ENCODE measurements around the gene NAT8.
A peak's percentile ranks its signal among the peaks of the same experiment; 100 is the strongest.
"Not testable (repeated sequence)": the region's sequence is repeated elsewhere in the genome, so short reads cannot be mapped to it uniquely, and the experiment has no call there.

The NAT8 gene, protein sequence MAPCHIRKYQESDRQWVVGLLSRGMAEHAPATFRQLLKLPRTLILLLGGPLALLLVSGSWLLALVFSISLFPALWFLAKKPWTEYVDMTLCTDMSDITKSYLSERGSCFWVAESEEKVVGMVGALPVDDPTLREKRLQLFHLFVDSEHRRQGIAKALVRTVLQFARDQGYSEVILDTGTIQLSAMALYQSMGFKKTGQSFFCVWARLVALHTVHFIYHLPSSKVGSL

DNA sequence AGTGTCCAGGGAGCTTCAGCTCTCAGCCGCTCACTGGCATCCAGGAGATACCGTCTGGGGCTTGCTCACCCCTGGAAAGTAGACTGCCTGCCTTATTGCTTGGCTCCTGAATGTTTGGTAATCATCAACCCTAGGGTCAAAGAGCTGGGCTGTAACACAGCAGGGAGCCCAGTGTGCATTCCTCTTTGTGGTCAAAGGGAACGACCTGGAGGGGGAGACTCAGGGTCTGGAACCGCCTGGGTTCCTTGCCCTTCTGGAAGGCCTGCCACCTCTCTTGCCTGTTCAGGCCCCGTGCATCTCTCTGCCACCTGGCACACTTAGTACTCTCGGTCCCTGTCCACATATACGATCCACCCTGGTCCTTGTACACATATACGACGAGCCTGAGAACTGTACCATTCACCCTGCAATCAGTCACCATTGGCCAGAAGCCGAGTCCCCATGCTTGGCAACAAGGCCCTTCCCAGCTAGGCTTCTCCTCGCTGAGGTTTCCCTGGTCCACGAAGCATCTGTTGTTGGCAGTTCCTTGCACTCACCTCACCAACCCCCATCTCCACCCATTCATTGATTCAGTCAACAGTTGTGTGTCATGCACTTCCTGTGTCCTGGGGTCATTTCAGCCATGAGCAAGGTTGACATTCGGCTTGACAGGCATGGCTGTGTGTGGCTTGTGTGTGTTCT, at the start of gene NAT8:
NAT8 (minus strand) TSS at position 85 of the 681 bp plus-strand sequence. CDS start 794 bp downstream, outside the sequence.
- peak; percentile 61 for DNase-seq (ENCODE audit: low spot score)

DNA sequence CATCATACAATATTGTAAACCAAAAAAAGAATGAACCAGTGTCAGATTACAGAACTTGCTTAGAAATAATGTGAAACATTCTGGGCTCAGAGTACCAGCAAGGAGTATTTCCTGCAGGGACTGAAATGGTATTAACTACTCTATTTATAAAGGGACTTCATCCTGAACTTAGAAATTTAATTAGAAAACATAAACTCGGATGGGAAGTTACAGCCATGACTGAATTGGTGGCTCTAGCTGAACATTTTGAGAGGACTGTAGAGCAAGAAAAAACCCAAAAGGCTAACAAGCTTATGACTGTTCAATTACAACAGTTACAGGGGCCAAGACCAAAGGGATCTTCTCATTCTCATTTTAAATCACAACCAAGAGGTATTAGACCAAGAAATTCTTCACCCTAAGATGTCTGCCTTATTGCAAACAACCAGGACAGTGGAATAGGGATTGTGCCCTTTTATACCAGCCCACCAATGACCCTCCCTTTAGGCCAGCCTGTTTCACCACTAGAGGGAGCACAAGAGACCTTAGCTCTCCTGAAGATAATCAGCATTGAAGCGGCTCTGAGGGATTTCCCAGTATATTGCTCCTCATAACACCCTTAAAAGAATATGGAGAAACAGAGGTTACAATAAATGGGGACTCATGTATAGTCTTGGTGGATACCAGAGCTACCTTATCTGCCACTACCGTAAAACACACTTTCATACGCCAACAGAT, 48.3 kb upstream of the NAT8 start:
- DNase-seq (ENCODE audit: low spot score): not testable (repeated sequence)

DNA sequence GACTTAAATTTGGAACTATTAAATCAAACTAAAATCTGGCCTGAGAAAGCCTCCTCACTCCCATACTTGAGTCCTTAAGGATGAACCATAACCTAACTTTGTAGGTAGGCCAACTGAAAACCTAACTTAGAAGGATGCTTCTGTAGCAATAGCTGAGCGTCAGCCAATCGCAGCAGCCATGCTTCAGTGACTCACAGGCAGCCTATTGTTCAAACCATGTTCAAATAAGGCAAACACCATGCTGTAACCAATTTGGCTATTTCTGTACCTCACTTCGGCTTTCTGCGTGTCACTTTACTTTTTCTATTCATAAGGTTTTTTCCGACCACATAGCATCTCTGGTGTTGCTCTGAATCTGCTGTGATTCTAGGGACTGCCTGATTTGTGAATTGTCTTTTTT, 46.3 kb upstream of the NAT8 start:
- DNase-seq (ENCODE audit: low spot score): not testable (repeated sequence)

DNA sequence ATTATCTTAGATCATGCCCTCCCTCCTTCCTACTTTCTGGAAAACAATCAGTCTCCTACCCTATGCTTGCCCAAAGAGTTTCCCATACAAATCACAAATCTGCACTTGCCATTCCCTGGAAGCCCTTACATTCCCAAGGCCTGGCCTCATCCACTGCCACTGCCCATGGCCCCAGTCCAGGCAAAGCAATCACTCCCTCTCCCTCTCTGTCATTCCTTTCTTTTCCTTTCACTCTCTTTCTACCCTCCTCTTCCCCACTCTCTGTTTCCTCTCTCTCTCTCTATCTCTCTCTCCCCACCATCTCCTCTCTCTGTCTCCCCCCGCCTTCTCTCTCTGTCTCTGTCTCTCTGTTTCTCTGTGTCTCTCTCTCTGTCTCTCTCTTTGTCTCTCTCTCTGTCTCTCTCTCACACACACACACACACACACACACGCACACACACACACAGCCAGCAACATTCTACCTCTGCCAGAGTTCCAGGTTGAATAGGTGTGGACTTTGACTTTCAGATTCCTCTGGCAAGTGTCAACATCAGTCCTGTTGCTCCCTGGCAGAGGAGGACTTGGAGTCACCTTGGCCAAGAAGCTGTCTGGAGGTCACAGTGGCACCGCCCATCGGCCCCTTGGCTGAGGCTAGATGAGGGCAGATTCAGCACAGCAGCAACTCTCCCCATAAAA, 43.7 kb upstream of the NAT8 start:
- DNase-seq (ENCODE audit: low spot score): no peak

DNA sequence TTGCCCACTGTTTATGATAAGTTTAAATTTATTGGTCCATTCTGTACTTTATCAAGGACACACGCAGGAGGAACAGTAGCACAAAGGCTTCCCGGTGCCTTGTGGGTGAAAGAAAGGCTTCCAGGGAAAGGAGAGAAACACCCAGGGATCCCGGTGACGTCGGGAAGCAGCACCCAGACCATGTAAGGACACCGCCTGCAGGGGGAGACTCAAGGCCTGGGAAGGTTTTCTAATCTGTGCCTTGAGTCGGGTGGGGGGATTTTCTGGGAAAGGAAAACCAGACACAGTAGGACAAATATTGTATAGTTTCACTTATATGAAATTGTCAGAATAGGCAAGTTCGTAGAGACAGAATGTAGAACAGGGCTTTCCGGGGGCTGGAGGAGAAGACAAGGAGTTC, 42.7 kb upstream of the NAT8 start:
- not testable (repeated sequence) for DNase-seq (ENCODE audit: low spot score)

DNA sequence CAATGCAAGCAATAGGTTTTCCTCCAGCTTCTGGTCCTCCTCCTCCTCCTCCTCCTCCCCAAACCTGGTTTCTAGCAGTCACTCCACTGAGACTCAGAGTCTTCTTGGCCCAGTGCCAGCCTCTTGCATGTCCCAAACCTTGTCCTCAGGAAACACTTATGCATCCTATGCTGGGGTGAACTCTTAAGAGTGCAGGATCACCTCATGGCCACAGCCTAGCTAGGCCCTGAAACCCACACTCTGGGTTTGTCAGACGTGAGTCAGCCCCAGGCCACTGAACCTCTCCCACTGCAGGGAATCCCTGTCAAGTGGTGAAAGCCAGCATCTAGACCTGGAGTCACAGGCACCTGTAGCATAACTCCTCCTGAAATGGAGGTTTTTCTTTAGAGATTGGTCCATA, 42.1 kb upstream of the NAT8 start:
- not testable (repeated sequence) for DNase-seq (ENCODE audit: low spot score)

DNA sequence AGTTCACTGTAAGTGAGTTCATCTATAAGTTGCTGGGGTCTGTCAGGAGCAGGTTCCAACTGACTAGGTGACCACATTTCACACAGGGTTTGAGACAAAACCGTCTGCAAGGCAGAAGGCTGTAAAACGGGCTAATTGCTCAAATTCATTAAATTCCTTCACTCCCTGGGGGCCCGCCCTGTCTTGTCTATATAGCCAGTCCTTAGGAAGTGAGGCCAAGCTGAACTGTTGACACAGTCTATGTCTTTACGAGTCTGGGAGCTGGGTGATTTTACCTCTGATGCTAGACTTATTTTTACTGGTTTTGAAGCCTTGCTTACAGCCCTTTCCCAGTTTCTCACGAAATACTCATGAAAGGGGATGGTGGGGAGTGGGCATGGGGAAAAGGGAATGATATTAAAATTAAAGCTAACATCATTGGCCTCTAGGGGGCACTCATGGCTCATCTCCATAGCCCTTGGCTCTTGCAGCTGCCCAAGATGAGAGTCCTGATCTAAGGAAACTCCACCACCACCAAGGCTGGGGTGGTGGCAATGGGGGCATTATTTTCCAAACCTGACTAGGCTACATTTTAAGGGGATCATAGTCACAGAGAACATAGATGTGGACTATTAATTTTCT, 37.8 kb upstream of the NAT8 start:
- not testable (repeated sequence) for DNase-seq (ENCODE audit: low spot score)

DNA sequence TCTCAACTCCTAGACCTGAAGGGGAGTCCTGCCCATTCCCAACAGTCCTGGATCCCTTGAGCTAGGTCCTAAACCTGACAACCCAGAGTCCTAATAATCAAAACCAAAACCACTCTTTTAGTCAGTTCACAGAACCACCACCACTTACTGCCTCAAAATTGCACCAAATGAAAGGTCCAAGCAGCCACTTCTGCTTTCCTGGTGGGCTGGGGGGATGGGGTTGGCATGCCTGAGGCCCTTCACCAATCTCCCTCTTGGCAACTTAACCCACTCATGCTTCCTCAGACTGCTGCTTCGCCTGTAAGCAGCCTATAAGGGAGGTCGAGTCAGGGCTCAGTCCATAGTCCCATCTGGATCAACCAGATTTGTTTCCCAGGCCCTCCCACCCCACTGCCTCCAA, 37.0 kb upstream of the NAT8 start:
- DNase-seq (ENCODE audit: low spot score): not testable (repeated sequence)

DNA sequence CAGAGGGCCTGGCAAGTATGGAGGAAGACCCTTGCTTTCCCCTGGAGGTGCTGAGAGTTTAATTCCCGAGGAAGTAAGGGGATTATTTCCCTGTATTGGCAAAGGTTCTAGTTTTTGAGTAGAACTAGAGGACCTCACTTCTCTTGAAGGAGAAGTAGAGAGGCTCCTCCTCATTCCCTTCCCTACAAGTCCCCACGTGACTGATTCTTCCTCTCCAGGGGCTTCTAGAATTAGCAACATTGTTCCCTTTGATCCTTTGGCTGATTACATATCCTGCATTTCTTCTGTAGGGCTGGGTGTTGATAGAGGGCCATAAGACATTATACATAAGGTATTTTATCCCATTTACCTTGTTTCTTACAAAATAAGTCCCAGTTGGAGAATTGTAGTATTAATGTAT, 35.8 kb upstream of the NAT8 start:
- not testable (repeated sequence) for DNase-seq (ENCODE audit: low spot score)

DNA sequence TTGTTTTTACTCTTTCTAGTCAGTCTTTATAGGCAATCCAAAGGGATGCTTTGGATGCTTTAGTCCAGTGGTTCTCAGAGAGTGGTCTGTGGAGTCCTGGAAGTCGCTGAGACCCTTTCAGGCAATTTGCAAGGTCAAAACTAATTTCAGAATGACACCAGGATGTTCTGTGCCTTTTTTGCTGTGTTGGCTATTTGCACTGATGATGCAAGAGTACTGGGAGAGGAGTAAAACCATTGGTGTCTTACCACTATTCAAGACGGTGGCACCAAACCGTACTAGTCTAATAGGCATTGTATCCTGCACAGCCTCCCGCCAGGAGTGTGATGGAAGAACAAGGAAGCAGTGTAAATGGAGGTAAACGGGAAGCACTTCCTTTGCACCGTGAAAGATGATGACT, 34.0 kb upstream of the NAT8 start:
- not testable (repeated sequence) for DNase-seq (ENCODE audit: low spot score)

DNA sequence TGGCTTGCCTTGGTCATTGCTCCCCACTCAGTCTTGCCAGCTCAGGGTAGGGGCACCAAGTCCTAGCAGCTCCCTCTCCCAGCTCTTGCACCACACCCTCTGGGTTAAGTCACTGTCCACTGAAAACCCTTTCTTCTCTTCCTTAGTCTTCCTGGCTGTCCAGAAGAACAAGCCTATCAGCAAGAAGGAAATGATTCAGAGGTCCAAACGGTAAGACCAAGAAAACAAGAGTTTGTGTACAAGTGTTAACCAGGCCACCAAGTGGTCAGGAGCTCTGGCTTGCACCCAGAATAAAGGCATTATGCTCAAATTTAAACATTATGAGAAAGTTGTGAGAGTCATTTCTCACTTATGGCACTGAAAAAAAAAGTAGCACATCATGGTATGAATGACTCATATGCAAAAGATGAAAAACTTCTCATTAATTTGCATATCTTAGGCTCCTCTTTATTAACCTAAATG, 32.5 kb upstream of the NAT8 start:
- not testable (repeated sequence) for DNase-seq (ENCODE audit: low spot score)

DNA sequence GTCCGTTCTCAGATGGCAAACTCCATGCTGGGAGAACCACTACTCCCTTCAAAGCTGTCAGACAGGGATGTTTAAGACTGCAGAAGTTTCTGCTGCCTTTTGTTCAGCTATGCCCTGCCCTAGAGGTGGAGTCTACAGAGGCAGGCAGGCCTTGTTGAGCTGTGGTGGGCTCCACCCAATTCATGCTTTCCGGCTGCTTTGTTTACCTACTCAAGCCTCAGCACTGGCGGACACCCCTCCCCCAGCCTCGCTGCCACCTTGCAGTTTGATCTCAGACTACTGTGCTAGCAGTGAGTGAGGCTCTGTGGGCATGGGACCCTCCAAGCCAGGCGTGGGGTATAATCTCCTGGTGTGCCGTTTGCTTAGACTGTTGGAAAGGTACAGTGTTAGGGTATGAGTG, 27.8 kb upstream of the NAT8 start:
- DNase-seq (ENCODE audit: low spot score): not testable (repeated sequence)

DNA sequence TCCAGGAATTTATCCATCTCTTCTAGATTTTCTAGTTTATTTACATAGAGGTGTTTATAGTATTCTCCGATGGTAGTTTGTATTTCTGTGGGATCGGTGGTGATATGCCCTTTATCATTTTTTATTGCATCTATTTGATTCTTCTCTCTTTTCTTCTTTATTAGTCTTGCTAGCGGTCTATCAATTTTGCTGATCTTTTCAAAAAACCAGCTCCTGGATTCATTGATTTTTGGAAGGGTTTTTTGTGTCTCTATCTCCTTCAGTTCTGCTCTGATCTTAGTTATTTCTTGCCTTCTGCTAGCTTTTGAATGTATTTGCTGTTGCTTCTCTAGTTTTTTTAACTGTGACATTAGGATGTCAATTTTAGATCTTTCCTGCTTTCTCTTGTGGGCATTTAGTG, 25.0 kb upstream of the NAT8 start:
- not testable (repeated sequence) for DNase-seq (ENCODE audit: low spot score)

DNA sequence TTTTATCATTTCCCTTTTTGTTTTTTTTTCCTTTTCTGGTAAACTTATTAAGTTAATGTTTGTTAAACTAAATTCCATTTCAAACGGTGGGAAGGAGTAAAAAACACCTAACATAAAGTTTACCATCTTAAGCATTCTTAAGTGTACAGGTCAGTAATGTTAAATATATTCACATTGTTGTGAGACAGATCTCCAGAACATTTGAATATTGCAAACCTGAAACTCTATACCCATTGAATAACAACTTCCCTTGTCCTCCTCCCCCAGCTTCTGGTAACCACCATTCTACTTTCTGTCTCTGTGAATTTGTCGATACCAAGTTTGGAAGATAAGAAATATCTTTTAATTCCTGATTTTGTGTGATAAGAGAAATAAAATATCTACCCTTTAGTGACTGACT, 12.0 kb upstream of the NAT8 start:
- no peak for DNase-seq (ENCODE audit: low spot score)

DNA sequence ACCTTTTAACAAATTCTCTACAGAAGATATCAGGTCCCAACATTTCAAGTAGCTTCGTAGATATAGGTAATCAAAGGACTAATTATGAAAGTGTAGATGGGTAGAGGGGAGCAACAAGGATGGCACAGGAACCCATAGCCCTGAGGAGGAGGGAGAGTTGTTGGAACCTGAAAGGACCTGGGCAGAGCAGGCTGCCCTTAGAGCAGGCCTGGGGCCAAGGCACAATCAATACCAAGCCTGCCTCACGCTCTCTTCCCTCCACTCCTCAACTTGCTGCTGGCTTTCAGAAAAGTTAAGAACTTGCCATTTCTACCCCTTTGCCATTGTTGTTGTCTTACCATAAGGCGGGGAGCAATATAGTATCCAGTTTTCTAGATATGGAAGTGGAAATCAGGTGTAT, 10.1 kb upstream of the NAT8 start:
- DNase-seq (ENCODE audit: low spot score): no peak

DNA sequence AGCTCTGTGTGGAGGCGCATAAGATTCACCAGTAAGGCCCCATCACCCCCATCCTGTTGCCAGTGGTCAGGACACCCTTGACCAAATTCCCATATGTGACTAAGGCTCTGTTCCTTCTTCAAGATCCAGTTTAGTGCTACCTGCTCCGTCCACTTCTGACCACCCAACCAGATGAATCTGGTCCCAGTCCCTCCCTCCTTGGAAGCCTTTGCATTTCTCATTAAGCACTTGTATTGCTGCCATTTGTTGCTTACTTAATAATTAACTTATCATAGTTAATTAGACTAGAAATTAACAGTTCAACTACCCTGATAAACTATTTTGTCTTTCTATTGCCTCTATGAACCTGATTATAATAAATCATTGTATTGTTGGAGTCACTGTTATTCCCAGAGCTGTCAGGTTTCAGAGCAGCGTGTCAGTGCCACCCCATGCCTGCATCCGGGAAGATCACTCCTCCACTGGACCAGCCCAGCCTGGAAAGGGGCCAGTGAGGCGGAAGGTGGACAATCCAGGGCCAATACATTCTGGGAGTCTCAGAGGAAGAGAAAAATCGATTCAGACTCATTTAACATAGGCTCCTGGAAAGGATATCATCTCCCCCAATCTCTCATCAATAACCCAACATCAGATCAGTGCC, 9.5 kb upstream of the NAT8 start:
- no peak for DNase-seq (ENCODE audit: low spot score)

DNA sequence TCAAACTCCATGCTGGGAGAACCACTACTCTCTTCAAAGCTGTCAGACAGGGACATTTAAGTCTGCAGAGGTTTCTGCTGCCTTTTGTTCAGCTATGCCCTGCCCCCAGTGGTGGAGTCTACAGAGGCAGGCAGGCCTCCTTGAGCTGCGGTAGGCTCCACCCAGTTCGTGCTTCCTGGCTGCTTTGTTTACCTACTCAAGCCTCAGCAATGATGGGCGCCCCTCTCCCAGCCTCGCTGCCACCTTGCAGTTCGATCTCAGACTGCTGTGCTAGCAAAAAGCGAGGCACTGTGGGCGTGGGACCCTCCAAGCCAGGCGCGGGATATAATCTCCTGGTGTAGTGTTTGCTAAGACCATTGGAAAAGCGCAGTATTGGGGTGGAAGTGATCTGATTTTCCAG, 5.5 kb upstream of the NAT8 start:
- not testable (repeated sequence) for DNase-seq (ENCODE audit: low spot score)

DNA sequence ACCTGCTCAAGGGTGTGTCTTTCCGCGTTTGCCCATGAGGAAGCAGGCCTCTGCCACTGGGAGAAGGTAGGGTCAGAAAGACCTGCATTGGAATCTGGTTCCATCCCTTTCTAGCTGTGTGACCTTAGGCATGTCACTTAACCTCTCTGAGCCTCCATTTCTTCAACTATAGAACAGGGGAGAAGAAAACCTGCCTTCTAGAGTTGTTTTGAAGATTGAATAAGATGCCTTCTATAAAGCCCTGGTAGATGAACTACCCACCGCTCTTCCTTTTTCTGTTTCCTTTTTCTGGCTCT, 507 bp downstream of the NAT8 start:
- DNase-seq (ENCODE audit: low spot score): no peak

DNA sequence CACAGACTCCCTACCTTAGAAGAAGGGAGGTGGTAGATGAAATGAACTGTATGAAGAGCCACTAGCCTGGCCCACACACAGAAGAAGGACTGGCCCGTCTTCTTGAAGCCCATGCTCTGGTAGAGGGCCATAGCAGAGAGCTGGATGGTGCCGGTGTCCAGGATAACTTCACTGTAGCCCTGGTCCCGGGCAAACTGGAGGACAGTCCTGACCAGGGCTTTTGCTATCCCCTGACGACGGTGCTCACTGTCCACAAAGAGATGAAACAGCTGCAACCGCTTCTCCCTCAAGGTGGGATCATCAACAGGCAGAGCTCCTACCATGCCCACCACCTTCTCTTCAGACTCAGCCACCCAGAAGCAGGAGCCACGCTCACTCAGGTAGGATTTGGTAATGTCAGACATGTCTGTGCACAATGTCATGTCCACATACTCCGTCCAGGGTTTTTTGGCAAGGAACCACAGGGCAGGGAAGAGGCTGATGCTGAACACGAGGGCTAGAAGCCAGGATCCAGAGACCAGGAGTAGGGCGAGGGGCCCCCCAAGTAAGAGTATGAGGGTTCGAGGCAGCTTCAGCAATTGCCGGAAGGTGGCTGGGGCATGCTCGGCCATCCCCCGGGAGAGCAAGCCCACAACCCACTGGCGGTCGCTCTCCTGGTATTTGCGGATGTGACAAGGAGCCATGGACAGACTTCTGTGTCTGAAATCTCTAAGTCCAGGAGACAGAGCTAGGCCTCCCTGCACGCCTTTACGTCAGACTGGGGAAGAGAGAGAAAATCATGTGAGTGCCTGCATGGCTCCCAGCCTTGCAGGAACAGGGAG, 1.1 kb downstream of the NAT8 start:
- no peak for DNase-seq (ENCODE audit: low spot score)

DNA sequence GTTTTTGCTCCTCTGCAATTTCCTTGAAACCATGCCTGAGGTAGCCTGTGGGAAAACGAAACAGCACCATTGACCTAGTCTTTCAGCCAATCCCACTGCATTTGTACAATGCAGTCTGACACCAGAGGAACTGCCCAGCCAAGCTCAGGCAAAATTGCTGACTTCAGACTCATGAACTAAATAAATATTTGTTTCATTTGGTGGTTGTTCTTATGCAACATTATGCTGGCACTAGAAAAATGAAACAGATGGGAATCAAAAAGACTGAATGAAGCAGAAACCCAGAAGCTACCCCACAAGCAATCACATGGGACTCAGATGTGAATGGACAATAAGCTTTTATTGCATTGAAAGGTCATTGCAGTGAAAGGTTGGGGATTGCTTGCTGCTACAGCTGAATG, 1.7 kb downstream of the NAT8 start:
- peak; percentile 47 for DNase-seq (ENCODE audit: low spot score)

DNA sequence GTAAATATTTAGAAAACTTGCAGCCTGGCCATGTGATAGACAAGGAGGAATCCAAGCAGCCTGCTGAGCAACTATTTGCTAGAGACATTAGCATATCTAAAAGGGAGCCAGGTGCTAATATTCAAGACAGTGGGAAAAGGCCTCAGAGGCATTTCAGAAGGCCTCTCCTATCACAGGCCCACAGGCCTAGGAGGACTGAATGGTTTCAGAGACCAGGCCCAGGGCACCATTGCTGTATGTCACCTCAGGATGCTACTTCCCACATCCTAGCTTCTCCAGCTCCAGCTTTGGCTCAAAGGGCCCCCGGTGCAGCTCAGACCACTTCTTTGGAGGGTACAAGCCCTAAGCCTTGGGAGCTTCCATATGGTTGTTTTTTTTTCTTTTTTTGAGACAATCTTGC, 3.8 kb downstream of the NAT8 start:
- DNase-seq (ENCODE audit: low spot score): no peak
